Fibroblast of lung (primary cell): ENCODE measurements around the gene SPSB1. TPM values are rescaled to one million over a fixed set of nuclear protein-coding genes. Genes with fewer than 3 reads are reported as not detected.

Source experiments
- DNase-seq, 2 donors: peaks; one replicate each; pipeline versions ENCODE4 v3.0.0 to v3.0.0-alpha.2; 2010; ENCODE audit warnings: low read depth in 2 of 2
- H2AFZ ChIP-seq: 2 replicates; pipeline ENCODE4 v1.5.1; 2012; ENCODE audit warnings: low read length, control low read depth, inconsistent platforms
- H3K27ac ChIP-seq: 2 replicates; pipeline ENCODE4 v1.5.1; 2011; ENCODE audit warnings: low read length, control low read depth; ENCODE audit not compliant: insufficient read depth
- H3K27me3 ChIP-seq: 2 replicates; pipeline ENCODE4 v1.5.1; 2011; ENCODE audit warnings: mild to moderate bottlenecking, low read length; ENCODE audit not compliant: control insufficient read depth, insufficient read depth
- H3K36me3 ChIP-seq: 2 replicates; pipeline ENCODE4 v1.5.1; 2011; ENCODE audit warnings: low read length; ENCODE audit not compliant: control insufficient read depth, insufficient read depth
- H3K4me1 ChIP-seq: 2 replicates; pipeline ENCODE4 v1.5.1; 2011; ENCODE audit warnings: low read length; ENCODE audit not compliant: control insufficient read depth, insufficient read depth; ENCODE audit errors: extremely low read depth
- H3K4me2 ChIP-seq: 2 replicates; pipeline ENCODE4 v1.5.1; 2011; ENCODE audit warnings: low read length, control low read depth; ENCODE audit not compliant: insufficient read depth; ENCODE audit errors: extremely low read depth
- H3K4me3 ChIP-seq, 4 experiments: fragments of 200-600 bp in 1 of 4; sonication (generic) in 1 of 4; replicated peaks in 1 of 4; 2 replicates each; pipeline ENCODE4 v1.5.1; 2011 to 2016; ENCODE audit warnings: low read length in 4 of 4, low read depth in 3 of 4, mild to moderate bottlenecking in 3 of 4, control low read depth in 2 of 4, inconsistent platforms in 1 of 4, mixed read lengths in 1 of 4; ENCODE audit not compliant: insufficient read depth in 1 of 4; ENCODE audit errors: control extremely low read depth in 1 of 4
- H3K79me2 ChIP-seq: 2 replicates; pipeline ENCODE4 v1.5.1; 2012; ENCODE audit warnings: mild to moderate bottlenecking, low read length, inconsistent platforms; ENCODE audit not compliant: control insufficient read depth, insufficient read depth
- H3K9ac ChIP-seq: 2 replicates; pipeline ENCODE4 v1.5.1; 2011; ENCODE audit warnings: mild to moderate bottlenecking, low read length, control low read depth; ENCODE audit not compliant: insufficient read depth
- H3K9me3 ChIP-seq: 2 replicates; pipeline ENCODE4 v1.5.1; 2012; ENCODE audit warnings: low read depth, low read length; ENCODE audit not compliant: control insufficient read depth, insufficient read depth
- H4K20me1 ChIP-seq: 2 replicates; pipeline ENCODE4 v1.5.1; 2011; ENCODE audit warnings: low read length; ENCODE audit not compliant: control insufficient read depth, insufficient read depth; ENCODE audit errors: extremely low read depth
- EZH2 ChIP-seq: IDR thresholded peaks from 2 replicates; pipeline ENCODE4 v1.5.1; 2012; ENCODE audit warnings: low read length, control low read depth, mild to moderate bottlenecking; ENCODE audit errors: missing control alignments
- polyA plus RNA-seq, 2 donors: library from polyadenylated mRNA; depleted of rRNA in 1 of 2; stranded (reverse) in 1 of 2; unstranded in 1 of 2; fragments of >200 nt; gene quantifications; 2 replicates each; pipeline ENCODE4 v1.2.1, GENCODE V29; 2011 to 2012; ENCODE audit warnings: missing spikeins in 1 of 2
- total RNA-seq: library from RNA; depleted of rRNA; stranded (reverse); fragments of >200 nt; gene quantifications from 2 replicates; pipeline ENCODE4 v1.2.1, GENCODE V29; 2014
- TF ChIP-seq, protein P1 (sequence below), 2 donors: IDR thresholded peaks in 1 of 2; conservative IDR thresholded peaks in 1 of 2; 1 replicate in 1 of 2; 2 replicates in 1 of 2; pipeline ENCODE4 v1.5.1; 2011 to 2012; ENCODE audit warnings: low read length in 2 of 2, control low read depth in 1 of 2, inconsistent platforms in 1 of 2, low read depth in 1 of 2, mild to moderate bottlenecking in 1 of 2

SPSB1 gene
- total and polyA plus RNA-seq, 2 donors (not counting 1 experiment from before 2014, with no cell fraction given), result 14.3 to 20.6 TPM

DNA sequence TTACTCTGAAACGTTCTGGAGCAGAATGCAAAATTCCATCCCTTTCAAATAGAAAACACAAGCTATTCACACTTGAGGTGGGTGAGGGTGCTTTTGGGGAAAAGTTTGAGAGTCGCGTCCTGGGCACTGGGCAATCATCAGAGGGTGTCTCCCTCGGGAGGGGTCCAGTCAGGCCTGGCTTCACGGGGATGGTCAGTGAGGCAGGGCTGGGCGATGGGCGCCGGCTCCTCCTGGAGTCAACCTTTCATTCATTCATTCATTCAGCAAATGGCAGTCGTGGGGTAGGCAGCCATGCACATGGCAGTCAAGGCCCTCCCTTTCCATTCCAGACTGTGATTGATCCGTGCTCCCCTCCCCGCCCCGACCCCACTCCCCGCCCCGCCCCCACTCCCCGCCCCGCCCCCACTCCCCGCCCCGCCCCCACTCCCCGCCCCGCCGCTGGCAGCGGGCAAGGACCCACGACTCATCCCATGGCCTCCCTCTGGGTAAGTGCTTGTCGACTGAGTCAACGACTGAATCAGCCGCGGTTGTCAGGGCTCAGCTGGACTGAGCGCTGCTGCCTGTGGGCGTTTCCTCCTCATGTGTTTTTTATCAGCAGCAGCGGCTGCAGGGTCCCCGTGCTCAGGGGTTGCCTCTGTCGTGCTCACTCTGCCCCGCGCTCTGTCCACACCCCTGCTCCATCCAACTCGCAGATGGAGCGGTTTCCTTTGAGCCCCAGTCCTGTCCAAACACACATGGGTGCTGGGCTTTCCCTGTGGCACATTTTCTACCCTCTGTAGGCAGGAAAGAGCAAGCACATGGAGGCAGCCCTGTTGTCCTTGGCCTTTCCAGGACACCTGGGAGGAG is 12.5 kb upstream of the SPSB1 start:
- Histone ChIP-seq H3K79me2 (no peaks in the 10 kb centered on the region), H3K27me3 (no peaks in the 10 kb centered on the region), H2AFZ (peak overlapping the region; percentile 58), H3K36me3 (no peaks in the 10 kb centered on the region), H3K9ac (no peak overlapping the region), H4K20me1 (no peaks in the 10 kb centered on the region), H3K9me3 (no peaks in the 10 kb centered on the region), H3K27ac (peak overlapping the region; percentile 91), H3K4me2 (peak overlapping the region; percentile 34), H3K4me1 (peaks cover 37% of the 10 kb centered on the region), H3K4me3 (no peak overlapping the region)
- peak; percentile 89 to 95 for DNase-seq
- TF ChIP-seq, protein P1, sequence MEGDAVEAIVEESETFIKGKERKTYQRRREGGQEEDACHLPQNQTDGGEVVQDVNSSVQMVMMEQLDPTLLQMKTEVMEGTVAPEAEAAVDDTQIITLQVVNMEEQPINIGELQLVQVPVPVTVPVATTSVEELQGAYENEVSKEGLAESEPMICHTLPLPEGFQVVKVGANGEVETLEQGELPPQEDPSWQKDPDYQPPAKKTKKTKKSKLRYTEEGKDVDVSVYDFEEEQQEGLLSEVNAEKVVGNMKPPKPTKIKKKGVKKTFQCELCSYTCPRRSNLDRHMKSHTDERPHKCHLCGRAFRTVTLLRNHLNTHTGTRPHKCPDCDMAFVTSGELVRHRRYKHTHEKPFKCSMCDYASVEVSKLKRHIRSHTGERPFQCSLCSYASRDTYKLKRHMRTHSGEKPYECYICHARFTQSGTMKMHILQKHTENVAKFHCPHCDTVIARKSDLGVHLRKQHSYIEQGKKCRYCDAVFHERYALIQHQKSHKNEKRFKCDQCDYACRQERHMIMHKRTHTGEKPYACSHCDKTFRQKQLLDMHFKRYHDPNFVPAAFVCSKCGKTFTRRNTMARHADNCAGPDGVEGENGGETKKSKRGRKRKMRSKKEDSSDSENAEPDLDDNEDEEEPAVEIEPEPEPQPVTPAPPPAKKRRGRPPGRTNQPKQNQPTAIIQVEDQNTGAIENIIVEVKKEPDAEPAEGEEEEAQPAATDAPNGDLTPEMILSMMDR (conservative IDR thresholded peaks at IDR 0.05 in 1 of 2, IDR thresholded peaks at IDR 0.05 in 1 of 2; ENCODE audit: low read depth in 1 of 2, low read length in 2 of 2), result peak in 1 of 2 donors; percentile 13
- no peak for TF ChIP-seq EZH2

DNA sequence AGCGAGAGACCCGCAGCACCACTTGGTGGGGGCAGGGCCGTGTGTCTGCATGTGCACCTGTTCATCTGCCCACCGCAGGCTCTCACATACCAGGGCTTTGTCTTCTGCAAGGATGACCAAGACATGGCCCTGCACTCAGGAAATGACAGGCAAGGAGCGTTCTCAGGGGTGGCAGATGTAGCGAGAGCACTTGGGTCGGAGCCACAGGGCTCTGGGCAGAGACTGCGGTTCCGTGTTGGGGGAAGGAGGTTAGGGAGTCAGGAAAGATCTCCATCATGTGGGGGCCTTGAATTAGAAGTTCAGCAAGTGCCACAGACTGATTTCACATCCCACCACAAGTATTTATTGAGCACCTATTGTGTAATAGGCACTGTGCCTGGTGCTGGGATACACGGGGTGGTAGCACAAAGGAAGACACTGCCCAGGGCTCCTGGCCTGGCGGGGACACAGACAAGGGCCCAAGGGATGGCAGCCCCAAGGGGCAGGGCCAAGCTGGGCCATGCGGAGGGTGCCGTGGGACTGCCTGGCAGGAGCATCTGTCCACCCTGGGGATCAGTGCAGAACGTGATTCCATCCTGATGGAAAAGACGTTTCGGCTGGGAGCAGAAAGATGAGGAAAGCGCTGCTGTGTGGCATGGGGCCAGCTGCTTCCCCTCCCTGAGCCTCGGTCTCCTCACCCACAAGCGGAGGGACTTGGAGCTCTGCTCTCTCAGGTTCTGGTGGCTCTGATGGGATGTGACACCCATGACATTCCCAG is 11.4 kb upstream of the SPSB1 start:
- H3K27ac ChIP-seq, result peak overlapping the region; percentile 91
- DNase-seq, result peak in 1 of 2 donors; percentile 53

More for the DNA sequence above, 11.4 kb upstream of the SPSB1 start:
- Histone ChIP-seq H3K4me2 (peak overlapping the region; percentile 32), H4K20me1 (no peaks in the 10 kb centered on the region), H3K9me3 (no peaks in the 10 kb centered on the region), H3K27me3 (no peaks in the 10 kb centered on the region), H2AFZ (no peak overlapping the region), H3K4me1 (peaks cover 33% of the 10 kb centered on the region), H3K36me3 (no peaks in the 10 kb centered on the region), H3K9ac (no peak overlapping the region), H3K4me3 (no peak overlapping the region), H3K79me2 (no peaks in the 10 kb centered on the region)
- TF ChIP-seq, protein P1 (conservative IDR thresholded peaks at IDR 0.05 in 1 of 2, IDR thresholded peaks at IDR 0.05 in 1 of 2; ENCODE audit: low read depth in 1 of 2, low read length in 2 of 2), result no peak
- TF ChIP-seq EZH2, result no peak
